Inflammatory macrophage treated with lipopolysaccharide for 4 hours (primary cell): ENCODE measurements around the gene IFIT2.
"Not testable (repeated sequence)": the region's sequence is repeated elsewhere in the genome, so short reads cannot be mapped to it uniquely, and the experiment has no call there.

ENCODE experiments used
- DNase-seq: peaks from one replicate; pipeline ENCODE4 v3.0.0-alpha.2; 2020

The IFIT2 gene

DNA sequence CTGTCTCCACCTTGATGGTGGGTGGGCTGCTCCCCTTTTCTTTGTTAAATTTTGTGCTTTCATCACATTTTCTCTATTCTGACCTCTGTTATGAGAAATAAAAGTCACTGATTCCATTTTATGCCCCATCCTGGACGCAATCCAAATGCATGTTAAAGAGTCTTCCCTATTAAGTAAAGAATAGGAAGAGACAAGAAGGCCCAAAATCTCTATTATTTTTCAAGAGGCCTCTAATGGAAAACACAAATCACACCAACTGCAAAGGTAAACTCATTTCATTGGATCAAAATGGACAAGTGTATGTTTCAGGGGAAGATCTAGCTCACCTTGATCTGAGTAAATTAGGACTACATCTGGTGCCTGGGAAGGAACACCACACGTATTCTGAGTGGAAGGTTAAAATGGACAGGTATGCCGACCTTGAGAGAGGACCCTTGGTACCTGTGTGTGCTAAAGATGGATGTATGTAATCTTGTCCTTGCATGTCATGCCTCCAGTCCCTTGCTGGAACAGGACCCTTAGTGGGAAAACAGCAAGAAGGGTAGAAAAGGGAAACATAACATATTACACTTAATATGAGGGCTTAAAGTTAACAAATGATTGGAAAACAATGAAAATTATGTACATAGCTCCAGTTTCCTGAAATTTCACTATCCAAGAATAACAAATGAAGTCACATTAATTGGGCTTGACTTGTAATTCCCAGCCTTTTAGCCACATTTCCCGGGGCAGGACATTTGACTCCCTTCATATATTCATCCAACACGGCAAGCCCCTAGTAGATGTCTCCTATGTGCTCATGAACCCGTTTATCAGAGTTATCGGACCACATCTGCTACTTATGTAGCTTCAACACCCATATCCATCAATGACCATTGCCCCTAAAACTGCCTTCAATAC, 7.6 kb downstream of the IFIT2 start:
- peak; percentile 57 for DNase-seq

DNA sequence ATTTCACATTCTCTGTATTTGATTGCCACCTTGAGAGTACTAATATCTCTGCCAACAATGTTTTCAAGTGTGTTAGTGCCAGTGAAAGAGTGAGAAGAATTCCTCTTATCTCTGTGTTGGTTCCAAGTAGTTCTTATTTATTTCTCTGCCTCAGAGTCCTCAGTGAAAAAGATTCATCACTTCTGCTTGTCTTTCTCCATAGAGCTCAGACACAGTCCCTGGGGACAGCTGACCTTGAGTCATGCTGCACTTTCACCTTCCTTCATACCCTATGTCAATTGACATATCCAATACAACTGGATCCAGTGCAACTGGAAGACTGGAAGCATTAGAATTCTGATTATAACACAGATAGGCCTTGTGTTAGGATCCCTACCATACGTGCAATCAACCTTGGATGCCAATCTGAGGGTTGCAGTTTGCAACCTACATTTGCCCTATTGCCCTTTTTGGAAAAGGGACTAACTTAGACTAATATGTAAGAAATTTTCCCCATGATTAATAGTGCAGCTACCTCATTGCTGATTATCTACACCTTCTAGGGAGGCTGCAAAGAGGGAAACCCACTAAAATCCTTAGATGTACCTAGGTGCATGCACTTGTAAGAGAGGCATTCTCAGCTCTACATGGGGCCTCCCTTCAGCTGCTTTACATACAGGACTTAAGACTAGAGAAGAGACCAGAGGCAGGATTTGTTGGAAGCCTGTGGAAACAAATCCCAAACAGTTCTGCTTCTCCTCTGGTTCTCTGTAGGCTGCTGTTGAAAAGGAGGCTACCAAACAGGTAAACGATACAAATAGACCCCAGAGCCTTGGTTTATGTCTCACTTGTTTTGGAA, 8.4 kb downstream of the IFIT2 start:
- peak; percentile 70 for DNase-seq

DNA sequence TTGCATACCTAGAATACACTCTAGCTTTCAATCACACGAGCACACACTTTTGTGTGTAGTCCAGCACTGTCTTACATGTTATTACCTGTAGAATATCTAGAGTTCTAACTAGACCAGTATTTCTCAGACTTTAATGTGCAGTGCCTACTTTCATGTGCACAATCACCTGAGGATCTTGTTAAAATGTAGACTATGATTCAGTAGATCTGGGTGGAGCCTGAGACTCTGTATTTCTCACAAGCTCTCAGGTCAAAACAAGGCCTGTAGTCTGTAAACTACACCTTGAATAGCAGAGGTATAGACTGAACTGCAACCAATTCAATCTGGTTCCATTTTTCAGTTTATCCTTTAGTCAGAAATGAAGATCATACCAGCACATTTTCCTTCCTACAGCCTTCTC, 11.1 kb downstream of the IFIT2 start:
- DNase-seq: no peak

DNA sequence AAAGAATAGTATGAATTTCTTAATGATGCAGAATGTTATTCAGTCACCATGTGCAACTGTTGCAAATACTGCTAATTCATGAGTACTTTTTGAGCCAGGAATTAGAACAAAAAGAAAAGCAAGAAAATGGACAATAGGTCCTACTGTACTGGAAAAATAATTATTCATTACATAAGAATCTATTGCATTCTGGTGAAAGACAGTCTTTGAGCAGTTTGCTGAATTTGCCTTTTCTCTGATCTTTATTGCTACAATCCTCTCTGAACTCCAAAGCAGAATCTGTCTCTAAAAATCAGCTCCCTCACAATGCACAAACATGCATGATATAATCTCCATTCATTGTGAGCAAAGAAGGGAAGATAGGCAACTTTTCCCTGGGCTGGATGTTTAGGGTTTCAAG, 12.8 kb downstream of the IFIT2 start:
- DNase-seq: no peak

DNA sequence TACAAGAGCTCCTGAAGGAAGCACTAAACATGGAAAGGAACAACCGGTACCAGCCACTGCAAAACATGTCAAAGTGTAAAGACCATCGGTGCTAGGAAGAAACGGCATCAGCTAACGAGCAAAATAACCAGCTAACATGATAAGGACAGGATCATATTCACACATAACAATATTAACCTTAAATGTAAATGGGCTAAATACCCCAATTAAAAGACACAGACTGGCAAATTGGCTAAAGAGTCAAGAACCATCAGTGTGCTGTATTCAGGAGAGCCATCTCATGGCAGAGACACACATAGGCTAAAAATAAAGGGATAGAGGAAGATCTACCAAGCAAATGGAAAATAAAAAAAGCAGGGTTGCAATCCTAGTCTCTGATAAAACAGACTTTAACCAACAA, 16.2 kb downstream of the IFIT2 start:
- not testable (repeated sequence) for DNase-seq

DNA sequence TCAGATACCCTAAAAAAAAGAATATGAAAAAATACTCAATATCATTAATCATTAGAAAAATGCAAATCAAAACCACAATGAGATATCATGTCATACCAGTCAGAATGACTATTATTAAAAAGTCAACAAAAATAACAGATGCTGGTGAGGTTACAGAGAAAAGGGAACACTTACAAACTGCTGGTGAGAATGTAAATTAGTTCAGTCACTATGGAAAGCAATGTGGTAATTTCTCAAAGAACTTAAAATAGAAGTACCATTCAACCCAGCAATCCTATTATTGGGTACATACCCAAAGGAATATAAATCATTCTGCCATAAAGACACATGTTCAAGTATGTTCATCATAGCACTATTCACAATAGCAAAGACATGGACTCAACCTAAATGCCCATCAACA, 23.2 kb downstream of the IFIT2 start:
- peak; percentile 54 for DNase-seq

DNA sequence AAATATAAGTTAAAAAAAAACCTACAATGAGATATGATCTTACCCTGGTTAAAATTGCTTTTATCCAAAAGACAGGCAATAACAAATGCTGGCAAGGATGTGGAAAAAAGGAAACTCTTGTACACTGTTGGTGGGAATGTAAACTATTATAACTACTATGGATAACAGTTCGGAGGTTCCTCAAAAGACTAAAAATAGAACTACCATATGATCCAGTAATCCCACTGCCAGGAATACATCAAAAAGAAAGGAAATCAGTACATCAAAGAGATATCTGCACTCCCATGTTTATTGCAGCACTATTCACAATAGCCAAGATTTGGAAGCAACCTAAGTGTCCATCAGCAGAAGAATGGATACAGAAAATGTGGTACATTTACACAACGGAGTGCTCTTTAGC, 24.0 kb downstream of the IFIT2 start:
- not testable (repeated sequence) for DNase-seq

DNA sequence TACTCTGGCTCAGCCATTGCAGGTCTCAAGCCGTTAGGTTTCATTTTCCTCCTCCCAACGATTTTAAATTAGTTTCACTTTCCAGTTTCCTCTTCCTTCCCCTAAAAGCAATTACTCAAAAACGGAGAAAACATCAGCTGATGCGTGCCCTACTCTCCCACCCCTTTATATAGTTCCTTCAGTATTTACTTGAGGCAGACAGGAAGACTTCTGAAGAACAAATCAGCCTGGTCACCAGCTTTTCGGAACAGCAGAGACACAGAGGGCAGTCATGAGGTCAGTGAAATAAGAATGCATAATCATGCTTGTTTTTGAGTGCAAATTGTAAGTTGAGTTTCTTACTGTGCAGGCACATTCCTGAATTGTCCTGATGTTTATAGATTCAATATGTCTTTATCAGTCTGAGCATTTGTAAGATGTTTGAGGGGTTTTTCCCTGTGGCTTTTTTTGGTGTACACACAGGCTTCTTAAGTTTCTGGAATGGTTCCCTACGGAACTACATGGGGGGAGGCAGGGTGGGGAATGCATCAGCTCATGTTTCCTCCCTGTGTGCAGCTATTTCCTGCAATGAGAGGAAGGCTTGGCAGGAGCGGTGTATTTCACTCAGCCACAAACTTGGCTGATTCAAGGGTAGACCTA, 26.1 kb downstream of the IFIT2 start, which contains the start of gene IFIT3:
Gene IFIT3 (plus strand): TSS at position 195 of the 639 bp plus-strand sequence. CDS start 77 bp downstream, at position 272.
- peak; percentile 98 for DNase-seq

DNA sequence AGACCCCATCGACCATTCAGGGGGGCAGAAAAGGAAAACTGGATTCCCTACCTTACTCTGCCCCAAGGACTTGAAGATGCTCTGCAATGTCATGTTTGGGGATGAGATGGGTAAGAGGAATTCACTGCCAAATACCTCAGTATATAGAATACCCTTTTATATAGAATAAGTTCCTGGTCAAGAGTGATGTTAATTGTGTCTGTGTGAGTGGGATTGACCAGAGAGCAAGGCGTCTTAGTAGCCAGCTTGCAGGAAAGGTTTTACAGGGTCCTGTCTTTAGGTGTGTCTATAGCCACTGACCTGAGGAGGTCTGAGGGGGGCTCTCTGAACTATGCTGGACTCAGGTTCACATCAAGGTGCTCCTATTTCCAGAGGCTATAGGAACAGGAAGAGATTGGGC, 27.3 kb downstream of the IFIT2 start:
- DNase-seq: peak; percentile 11

DNA sequence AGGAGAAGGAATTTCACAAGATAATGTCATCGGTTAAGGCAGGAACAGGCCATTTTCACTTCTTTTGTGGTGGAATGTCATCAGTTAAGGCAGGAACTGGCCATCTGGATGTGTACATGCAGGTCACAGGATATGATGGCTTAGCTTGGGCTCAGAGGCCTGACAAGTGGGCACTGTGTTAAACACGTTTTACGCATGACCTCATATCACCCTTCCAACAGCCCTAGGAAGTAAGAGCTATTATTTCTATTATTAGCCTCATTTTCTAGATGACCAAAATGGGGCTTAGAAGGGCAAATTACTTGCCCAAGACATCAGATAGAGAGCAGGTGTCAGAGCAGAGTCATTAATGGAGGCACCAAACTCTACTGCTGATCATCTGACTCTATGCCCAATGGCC, 28.2 kb downstream of the IFIT2 start:
- DNase-seq: peak; percentile 55

DNA sequence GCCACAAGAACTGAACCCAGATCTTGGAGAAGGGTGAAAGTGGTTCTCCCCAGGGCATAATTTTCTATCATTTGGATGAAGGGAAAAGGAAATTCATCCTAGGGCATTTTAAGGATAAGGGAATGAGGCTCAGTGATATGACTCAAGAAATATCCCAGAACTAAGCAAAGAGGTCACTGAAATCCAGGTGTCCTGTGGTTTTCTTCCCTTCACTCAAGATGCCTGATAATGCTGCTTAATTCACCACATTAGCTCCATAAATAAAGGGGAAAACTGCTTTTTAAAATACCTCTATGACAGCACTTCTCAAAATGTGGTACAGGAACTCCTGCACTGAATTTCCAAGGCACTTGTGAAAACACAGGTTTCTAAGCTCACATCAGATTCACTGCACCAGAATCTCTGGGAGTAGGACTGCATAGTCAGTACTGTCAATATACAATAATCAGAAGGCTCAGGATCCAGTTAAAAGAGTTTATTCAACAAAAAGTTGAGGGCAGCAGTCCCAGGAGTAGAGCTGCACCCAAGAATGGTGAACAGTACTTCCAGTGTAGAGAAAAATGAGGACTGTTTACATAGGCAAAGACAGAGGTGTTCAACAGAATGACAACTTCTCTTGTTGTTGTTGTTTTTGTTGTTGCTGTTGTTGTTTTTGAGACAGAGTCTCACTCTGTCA, 28.8 kb downstream of the IFIT2 start:
- peak; percentile 13 for DNase-seq

DNA sequence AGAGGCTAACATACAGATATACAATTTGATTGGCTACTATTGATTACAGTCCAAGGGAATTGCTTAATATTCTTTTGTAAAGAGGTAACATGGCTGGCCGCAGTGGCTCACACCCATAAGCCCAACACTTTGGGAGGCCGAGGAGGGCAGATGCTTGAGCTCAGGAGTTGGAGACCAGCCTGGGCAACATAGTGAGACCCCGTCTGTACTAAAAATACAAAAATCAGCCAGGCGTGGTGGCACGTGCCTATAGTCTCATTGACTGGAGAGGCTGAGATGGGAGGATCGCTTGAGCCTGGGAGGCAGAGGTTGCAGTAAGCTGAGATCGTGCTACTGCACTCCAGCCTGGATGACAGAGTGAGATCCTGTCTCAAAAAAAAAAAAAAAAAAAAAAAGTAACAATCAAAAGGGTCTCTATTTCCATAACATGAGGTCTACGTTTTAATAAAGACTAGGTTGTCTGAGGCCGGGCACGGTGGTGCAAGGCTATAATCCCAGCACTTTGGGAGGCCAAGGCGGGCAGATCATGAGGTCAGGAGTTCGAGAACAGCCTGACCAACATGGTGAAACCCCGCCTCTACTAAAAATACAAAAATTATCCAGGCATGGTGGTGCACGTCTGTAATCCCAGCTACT, 29.8 kb downstream of the IFIT2 start:
- not testable (repeated sequence) for DNase-seq

DNA sequence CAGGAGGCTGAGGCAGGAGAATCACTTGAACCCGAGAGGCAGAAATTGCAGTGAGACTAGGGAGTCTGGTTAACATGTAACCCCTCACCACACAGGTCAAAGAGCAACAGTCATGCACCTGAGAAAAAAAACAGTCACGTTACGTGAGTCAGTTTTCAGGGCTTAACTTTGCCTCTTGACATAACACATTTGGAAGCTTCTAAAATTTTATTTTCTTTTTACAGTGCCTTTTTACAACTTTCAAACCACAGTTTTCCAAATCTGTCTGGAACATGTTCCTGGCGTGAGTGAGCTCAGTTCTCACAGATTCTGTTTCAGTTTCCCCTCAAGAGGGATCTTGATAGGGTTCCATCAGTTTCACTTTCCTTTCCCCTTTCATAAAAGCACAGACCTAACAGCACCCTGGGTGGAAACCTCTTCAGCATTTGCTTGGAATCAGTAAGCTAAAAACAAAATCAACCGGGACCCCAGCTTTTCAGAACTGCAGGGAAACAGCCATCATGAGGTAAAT, 30.3 kb downstream of the IFIT2 start:
- DNase-seq: peak; percentile 93

DNA sequence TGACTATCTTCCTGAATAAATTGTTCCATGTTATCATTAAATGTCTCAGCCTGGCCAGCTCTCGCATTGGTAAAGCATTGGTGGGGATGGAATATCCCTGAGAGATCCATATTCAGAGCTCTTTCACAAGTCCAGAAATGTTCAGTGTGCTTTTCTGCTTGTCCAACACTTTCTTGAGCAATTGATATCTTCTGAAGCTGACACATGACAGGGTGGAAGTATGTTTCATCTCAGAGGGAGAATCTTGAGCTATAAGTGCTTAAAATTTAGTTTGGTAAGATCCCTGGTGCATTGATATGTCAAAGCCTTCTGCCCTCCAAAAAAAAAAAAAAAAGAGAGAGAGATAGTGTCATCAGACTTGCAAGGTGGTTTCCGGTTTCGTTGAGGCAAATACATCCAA, 33.4 kb downstream of the IFIT2 start:
- peak; percentile 14 for DNase-seq

DNA sequence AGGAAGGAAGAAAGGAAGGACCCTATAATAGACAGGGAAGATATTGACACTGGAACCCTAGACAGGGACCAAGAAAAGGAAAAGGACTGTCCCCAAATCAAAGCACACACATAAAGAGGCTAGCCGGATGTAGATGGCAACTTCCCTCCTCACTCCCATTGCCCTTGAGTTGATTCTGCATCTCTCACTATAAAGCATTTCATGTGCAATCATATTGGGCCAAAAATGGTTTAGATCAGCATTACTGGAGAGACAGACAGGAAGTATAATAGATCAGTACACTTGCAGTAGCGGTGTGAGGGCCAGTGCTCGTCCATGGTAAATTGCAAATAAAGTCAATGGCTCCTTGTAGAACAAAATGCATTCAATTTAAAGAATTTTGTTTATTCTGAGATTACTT, 34.4 kb downstream of the IFIT2 start:
- peak; percentile 18 for DNase-seq

DNA sequence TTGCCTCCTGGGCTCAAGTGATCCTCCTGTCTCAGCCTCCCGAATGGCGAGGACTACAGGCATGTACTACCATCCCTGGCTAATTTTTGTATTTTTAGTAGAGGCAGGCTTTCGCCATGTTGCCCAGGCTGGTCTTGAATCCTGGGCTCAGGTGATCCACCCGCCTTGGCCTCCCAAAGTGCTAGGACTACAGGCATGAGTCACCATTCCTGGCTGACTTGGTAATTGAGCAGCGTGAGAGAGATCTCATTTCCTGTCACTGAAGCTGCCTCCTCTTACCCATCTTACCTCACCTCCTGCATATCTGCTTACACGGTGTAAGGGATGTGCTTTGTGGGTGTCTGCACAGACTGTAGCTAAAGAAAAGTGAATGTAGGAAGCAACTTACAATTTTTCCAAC, 35.6 kb downstream of the IFIT2 start:
- DNase-seq: peak; percentile 17

DNA sequence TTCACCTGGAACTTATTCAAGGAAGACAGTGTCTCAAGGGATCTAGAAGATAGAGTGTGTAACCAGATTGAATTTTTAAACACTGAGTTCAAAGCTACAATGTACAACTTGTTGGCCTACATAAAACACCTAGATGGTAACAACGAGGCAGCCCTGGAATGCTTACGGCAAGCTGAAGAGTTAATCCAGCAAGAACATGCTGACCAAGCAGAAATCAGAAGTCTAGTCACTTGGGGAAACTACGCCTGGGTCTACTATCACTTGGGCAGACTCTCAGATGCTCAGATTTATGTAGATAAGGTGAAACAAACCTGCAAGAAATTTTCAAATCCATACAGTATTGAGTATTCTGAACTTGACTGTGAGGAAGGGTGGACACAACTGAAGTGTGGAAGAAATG, 36.9 kb downstream of the IFIT2 start:
- DNase-seq: peak; percentile 5

DNA sequence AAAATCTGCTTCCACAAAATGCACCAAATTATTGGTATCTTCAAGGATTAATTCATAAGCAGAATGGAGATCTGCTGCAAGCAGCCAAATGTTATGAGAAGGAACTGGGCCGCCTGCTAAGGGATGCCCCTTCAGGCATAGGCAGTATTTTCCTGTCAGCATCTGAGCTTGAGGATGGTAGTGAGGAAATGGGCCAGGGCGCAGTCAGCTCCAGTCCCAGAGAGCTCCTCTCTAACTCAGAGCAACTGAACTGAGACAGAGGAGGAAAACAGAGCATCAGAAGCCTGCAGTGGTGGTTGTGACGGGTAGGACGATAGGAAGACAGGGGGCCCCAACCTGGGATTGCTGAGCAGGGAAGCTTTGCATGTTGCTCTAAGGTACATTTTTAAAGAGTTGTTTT, 38.0 kb downstream of the IFIT2 start:
- no peak for DNase-seq

DNA sequence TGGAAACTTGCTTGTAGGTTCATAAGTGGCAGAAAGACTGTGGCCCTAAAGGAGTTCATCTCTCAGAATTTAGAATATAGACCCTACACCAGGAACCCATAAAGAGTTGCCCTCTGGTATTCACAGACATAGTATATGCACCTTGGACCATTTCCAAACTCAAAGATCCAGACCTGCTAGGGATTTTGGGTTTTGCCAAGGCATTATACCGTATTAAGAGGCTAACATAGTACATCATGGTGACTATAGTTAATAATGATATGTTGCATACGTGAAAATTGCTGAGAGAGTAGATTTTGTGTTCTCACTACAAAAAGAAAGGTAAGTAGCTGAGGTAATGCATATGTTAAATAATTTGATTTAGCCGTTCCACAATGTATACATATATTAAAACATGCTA, 39.8 kb downstream of the IFIT2 start:
- no peak for DNase-seq

DNA sequence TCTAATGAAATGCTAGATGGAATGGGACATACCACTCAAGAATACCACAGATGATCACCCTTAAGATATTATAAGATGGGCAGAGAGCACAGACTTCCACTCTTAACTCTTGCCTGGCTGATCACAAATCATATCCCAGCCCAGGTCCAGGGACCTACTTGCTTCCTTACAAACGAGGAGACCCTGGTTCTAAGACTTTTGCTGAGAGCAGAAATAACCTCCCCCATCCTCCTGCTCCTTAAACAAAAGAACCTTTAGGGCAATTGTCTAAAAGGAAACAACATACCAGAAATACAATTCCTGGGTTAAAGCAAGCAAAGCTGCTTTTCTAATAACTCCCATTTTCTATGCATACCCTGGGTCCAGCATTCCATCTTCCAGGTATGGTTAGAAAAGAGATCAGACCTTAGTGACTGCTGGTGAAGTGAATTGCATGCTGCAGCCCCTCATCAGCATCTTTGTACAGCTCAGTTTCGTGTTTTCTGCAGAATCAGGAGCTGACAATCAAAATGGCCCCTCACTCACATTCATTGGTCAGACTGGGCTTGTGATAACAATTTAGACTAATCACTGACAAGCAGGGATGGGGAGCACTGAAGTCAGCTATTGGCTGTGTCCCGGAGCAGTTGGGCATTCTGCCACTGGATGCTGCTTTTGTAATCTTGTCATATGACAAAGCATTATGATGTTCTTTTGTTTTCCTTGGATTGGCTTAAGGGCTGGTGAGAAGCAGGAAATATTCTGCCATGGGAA, 40.5 kb downstream of the IFIT2 start:
- DNase-seq: peak; percentile 65

DNA sequence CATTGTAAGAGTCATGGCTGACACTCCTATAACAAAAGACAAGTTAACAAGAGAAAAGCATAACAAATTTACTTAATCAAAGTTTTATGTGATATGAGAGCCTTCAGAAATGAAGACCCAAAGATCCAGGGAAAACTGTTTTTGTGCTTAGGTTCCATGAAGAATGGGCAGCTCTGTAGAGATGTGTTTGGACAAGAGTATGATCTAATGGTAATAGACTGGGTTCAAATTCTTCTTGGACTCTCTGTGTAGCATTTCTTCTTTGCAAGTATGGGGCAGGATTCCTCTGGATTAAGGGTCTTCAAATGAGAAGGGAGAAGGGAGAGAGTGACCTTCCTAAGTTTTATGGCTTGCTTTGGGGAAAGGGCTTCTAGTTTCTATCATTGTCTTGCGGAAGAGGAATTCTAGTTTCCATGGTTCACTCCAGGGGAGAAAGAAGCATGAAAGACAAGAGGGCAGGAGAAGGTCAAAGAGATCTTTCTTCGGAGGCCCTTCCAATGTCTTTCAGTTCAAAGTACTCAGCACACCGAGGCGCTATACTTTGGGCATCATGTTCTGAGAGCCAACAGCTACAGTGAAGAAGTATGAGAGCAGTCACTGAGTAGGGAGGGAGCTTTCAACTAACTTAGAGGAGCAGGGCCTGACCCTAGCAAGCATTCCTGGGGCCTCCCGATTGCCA, 41.4 kb downstream of the IFIT2 start:
- peak; percentile 33 for DNase-seq
